Mesenchymal stem cell (in vitro differentiated cells and primary cell): ENCODE measurements around the gene MYO10.
"Not testable (repeated sequence)": the region's sequence is repeated elsewhere in the genome, so short reads cannot be mapped to it uniquely, and the experiment has no call there.

Experiments used
- DNase-seq: peaks from one replicate; pipeline ENCODE4 v3.0.0-alpha.2; 2013
- H2AFZ ChIP-seq: one replicate; pipeline ENCODE4 v1.6.1; 2013; ENCODE audit warnings: low read depth, mild to moderate bottlenecking, control low read depth, inconsistent platforms, low read length, moderate library complexity
- H2AK5ac ChIP-seq: 2 replicates; pipeline ENCODE4 v1.6.1; 2013; ENCODE audit warnings: low read length, moderate library complexity, mild to moderate bottlenecking, inconsistent platforms; ENCODE audit not compliant: severe bottlenecking
- H2BK120ac ChIP-seq: one replicate; pipeline ENCODE4 v1.6.1; 2013; ENCODE audit warnings: low read depth, mild to moderate bottlenecking, inconsistent platforms, low read length, moderate library complexity
- H2BK12ac ChIP-seq, 2 experiments: one replicate each; pipeline ENCODE4 v1.6.1; 2013; ENCODE audit warnings: inconsistent platforms in 2 of 2, low read length in 2 of 2, mild to moderate bottlenecking in 2 of 2, moderate library complexity in 2 of 2, control low read depth in 1 of 2
- H2BK15ac ChIP-seq: one replicate; pipeline ENCODE4 v1.6.1; 2013; ENCODE audit warnings: mild to moderate bottlenecking, low read depth, inconsistent platforms; ENCODE audit not compliant: poor library complexity, severe bottlenecking
- H2BK5ac ChIP-seq: 2 replicates; pipeline ENCODE4 v1.6.1; 2013; ENCODE audit warnings: low read depth, mild to moderate bottlenecking, low read length, control low read depth, inconsistent platforms; ENCODE audit not compliant: poor library complexity, severe bottlenecking
- H3K14ac ChIP-seq, 2 experiments: one replicate each; pipeline ENCODE4 v1.6.1; 2013; ENCODE audit warnings: inconsistent platforms in 2 of 2, low read length in 2 of 2, control low read depth in 1 of 2, mild to moderate bottlenecking in 1 of 2, moderate library complexity in 1 of 2
- H3K18ac ChIP-seq, 2 experiments: one replicate each; pipeline ENCODE4 v1.6.1; 2013; ENCODE audit warnings: inconsistent platforms in 2 of 2, low read length in 2 of 2, control low read depth in 1 of 2, low read depth in 1 of 2, mild to moderate bottlenecking in 1 of 2
- H3K23ac ChIP-seq, 2 experiments: one replicate each; pipeline ENCODE4 v1.6.1; 2013; ENCODE audit warnings: inconsistent platforms in 2 of 2, low read length in 2 of 2, mild to moderate bottlenecking in 2 of 2, moderate library complexity in 2 of 2, control low read depth in 1 of 2
- H3K27ac ChIP-seq: 2 replicates; pipeline ENCODE4 v1.5.1; 2013; ENCODE audit warnings: mild to moderate bottlenecking, moderate library complexity, low read length, control low read depth, inconsistent platforms; ENCODE audit not compliant: poor library complexity, severe bottlenecking
- H3K27me3 ChIP-seq, 2 experiments: 2 replicates each; pipeline versions ENCODE4 v1.6.1 to v1.7.0; 2013; ENCODE audit warnings: low read length in 2 of 2, mild to moderate bottlenecking in 2 of 2, moderate library complexity in 2 of 2, control low read depth in 1 of 2, inconsistent platforms in 1 of 2; ENCODE audit not compliant: control insufficient read depth in 1 of 2, insufficient read depth in 1 of 2
- H3K36me3 ChIP-seq, 2 experiments: 2 replicates each; pipeline versions ENCODE4 v1.6.1 to v1.7.0; 2013; ENCODE audit warnings: low read length in 2 of 2, control low read depth in 1 of 2, inconsistent platforms in 1 of 2, low read depth in 1 of 2, mild to moderate bottlenecking in 1 of 2; ENCODE audit not compliant: insufficient read depth in 2 of 2, control insufficient read depth in 1 of 2
- H3K4ac ChIP-seq, 2 experiments: one replicate each; pipeline ENCODE4 v1.6.1; 2013; ENCODE audit warnings: inconsistent platforms in 2 of 2, low read length in 2 of 2, mild to moderate bottlenecking in 2 of 2, moderate library complexity in 2 of 2, control low read depth in 1 of 2, low read depth in 1 of 2
- H3K4me1 ChIP-seq: 2 replicates; pipeline ENCODE4 v1.6.1; 2013; ENCODE audit warnings: low read depth, low read length, control low read depth; ENCODE audit not compliant: control insufficient read depth, insufficient read depth
- H3K4me2 ChIP-seq: 2 replicates; pipeline ENCODE4 v1.6.1; 2013; ENCODE audit warnings: low read length, mild to moderate bottlenecking, inconsistent platforms; ENCODE audit not compliant: poor library complexity, severe bottlenecking
- H3K4me3 ChIP-seq, 2 experiments: 2 replicates each; pipeline versions ENCODE4 v1.5.1 to v1.7.0; 2013; ENCODE audit warnings: low read length in 2 of 2, mild to moderate bottlenecking in 2 of 2, control low read depth in 1 of 2, low read depth in 1 of 2; ENCODE audit not compliant: insufficient read depth in 1 of 2
- H3K79me1 ChIP-seq: replicated peaks from 2 replicates; pipeline ENCODE4 v1.6.1; 2013; ENCODE audit warnings: mild to moderate bottlenecking, control low read depth, low read length, inconsistent platforms; ENCODE audit not compliant: poor library complexity, severe bottlenecking
- H3K9ac ChIP-seq: 2 replicates; pipeline ENCODE4 v1.7.0; 2013; ENCODE audit warnings: mild to moderate bottlenecking, low read length, moderate library complexity
- H3K9me3 ChIP-seq: 2 replicates; pipeline ENCODE4 v1.7.0; 2013; ENCODE audit warnings: mild to moderate bottlenecking, low read length; ENCODE audit not compliant: control insufficient read depth
- H4K8ac ChIP-seq: one replicate; pipeline ENCODE4 v1.6.1; 2013; ENCODE audit warnings: inconsistent platforms, mild to moderate bottlenecking, low read length, moderate library complexity
- H4K91ac ChIP-seq: one replicate; pipeline ENCODE4 v1.6.1; 2013; ENCODE audit warnings: mild to moderate bottlenecking, low read length, inconsistent platforms
- WGBS: methylation state at CpG from one replicate; pipeline ENCODE4 v1.1.7; 2013; ENCODE audit warnings: mixed read lengths; 5-methylcytosine and 5-hydroxymethylcytosine counted together

The MYO10 gene

DNA sequence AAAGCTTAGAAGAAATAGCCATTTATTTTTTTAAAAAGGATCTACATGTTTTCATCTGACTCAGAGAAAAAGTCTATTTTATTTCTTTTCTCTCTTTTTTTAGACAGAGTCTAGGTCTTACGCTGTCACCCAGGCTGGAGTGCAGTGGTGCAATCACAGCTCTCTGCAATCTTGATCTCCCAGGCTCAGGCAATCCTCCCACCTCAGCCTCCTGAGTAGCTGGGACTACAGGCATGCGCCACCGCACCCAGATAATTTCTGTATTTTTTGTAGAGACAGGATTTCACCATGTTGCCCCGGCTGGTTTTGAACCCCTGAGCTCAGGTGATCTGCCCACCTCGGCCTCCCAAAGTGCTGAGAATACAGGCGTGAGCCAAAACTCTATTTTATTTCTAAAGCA is 178.5 kb downstream of the MYO10 start:
- not testable (repeated sequence) for H3K4me3 ChIP-seq, H2BK120ac ChIP-seq, DNase-seq, H3K4me2 ChIP-seq, H3K4me1 ChIP-seq, H2AK5ac ChIP-seq, H3K9me3 ChIP-seq, H2BK12ac ChIP-seq, H3K27me3 ChIP-seq, H3K23ac ChIP-seq, H3K18ac ChIP-seq, H3K27ac ChIP-seq, H3K79me1 ChIP-seq, H2BK5ac ChIP-seq, H4K8ac ChIP-seq, H3K4ac ChIP-seq, H4K91ac ChIP-seq, H2AFZ ChIP-seq, H3K9ac ChIP-seq, H3K14ac ChIP-seq, H2BK15ac ChIP-seq
- 98% methylated on average over 5 of the region's 6 CpGs for WGBS
- peaks cover 30 to 31% of the 10 kb centered on the region in 2 experiments for H3K36me3 ChIP-seq

DNA sequence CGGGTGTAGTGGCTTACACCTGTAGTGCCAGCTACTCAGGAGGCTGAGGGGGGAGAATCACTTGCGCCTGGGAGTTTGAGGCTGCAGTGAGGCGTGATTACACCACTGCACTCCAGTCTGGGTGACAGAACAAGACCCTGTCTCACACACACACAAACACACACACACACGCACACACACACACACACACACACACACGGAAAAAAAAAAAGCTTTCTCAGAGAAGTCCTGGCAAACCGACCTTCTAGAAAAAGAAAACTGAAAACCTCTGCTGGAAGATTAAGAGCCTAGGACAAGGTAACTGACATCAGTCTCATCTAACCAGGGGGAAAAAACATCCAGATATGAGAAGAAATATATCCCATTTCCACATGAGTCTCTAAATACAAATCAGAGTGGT is 178.9 kb downstream of the MYO10 start:
- H3K4ac ChIP-seq: no peak overlapping the region
- no peak overlapping the region for H4K91ac ChIP-seq
- 71% methylated on average over 5 of the region's 6 CpGs for WGBS
- no peak overlapping the region for H3K27ac ChIP-seq
- DNase-seq: no peak
- no peak overlapping the region for H2BK12ac ChIP-seq
- no peak overlapping the region for H3K9ac ChIP-seq
- H3K14ac ChIP-seq: no peak overlapping the region
- no peak overlapping the region for H2BK15ac ChIP-seq
- no peak overlapping the region for H4K8ac ChIP-seq
- peaks cover 4% of the 10 kb centered on the region for H3K79me1 ChIP-seq
- no peak overlapping the region for H3K18ac ChIP-seq
- H3K4me1 ChIP-seq: no peaks in the 10 kb centered on the region
- H3K4me3 ChIP-seq: no peak overlapping the region
- no peak overlapping the region for H3K4me2 ChIP-seq
- no peak overlapping the region for H2AFZ ChIP-seq
- no peaks in the 10 kb centered on the region for H3K27me3 ChIP-seq
- H2BK5ac ChIP-seq: no peak overlapping the region
- no peak overlapping the region for H3K23ac ChIP-seq
- H2BK120ac ChIP-seq: no peak overlapping the region
- peaks cover 26 to 27% of the 10 kb centered on the region in 2 experiments for H3K36me3 ChIP-seq
- H2AK5ac ChIP-seq: no peak overlapping the region
- no peaks in the 10 kb centered on the region for H3K9me3 ChIP-seq

DNA sequence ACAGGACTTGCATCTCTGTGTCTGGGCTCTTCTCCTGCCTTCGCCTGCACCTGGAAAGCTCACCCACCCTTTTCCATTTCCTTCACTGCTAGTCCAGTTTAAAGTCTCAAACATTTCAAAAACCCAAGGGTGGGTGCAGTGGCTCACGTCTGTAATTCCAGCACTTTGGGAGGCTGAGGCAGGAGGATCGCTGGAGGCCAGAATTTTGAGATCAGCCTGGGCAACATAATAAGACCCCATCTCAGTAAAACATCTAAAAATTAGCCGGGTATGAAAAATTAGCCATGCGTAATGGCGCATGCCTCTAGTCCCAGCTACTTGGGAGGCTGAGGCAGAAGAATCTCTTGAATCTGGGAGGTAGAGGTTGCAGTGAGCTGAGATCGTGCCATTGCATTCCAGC is 179.4 kb downstream of the MYO10 start:
- Histone ChIP-seq H3K4me3 (no peak overlapping the region), H2BK120ac (no peak overlapping the region), H3K27me3 (no peaks in the 10 kb centered on the region), H4K91ac (no peak overlapping the region), H3K79me1 (peaks cover 4% of the 10 kb centered on the region), H2BK5ac (no peak overlapping the region), H2BK15ac (no peak overlapping the region), H3K36me3 (peaks cover 24% of the 10 kb centered on the region in 2 experiments), H3K18ac (no peak overlapping the region), H3K9me3 (no peaks in the 10 kb centered on the region), H2AFZ (no peak overlapping the region), H3K27ac (no peak overlapping the region), H3K4me1 (no peaks in the 10 kb centered on the region), H3K23ac (no peak overlapping the region), H4K8ac (no peak overlapping the region), H3K4me2 (no peak overlapping the region), H3K4ac (no peak overlapping the region), H2BK12ac (no peak overlapping the region), H2AK5ac (no peak overlapping the region), H3K9ac (no peak overlapping the region), H3K14ac (no peak overlapping the region)
- DNase-seq: no peak
- 98% methylated on average over 7 of the region's 7 CpGs for WGBS

DNA sequence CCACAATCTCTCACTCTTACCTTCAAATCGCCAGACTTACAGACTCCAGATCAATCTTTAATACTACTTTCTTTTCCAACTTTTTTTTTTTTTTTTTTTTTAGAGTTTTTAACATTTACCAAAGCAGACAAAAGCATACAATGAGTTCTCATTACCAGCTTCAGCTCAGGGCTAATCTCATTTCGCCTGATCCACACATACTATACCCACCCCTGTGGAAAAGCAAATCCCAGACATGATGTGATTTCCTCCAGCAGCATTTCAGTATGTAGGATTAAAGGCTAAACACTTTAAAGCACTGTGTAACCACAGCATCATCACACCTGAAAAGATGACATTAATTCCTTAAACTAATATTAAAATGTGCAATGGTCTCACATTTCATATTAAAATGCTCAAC is 180.4 kb downstream of the MYO10 start:
- no peak overlapping the region for H2AFZ ChIP-seq

More for the DNA sequence above, 180.4 kb downstream of the MYO10 start:
- no peak overlapping the region for H3K4me2 ChIP-seq
- H2BK120ac ChIP-seq: no peak overlapping the region
- no peak overlapping the region for H3K4ac ChIP-seq
- no peaks in the 10 kb centered on the region for H3K9me3 ChIP-seq
- no peak overlapping the region for H3K4me3 ChIP-seq
- H4K8ac ChIP-seq: no peak overlapping the region
- no peak overlapping the region for H4K91ac ChIP-seq
- no peak overlapping the region for H2BK5ac ChIP-seq
- no peak overlapping the region for H3K23ac ChIP-seq
- peaks cover 4% of the 10 kb centered on the region for H3K79me1 ChIP-seq
- H2BK15ac ChIP-seq: no peak overlapping the region
- H3K4me1 ChIP-seq: no peaks in the 10 kb centered on the region
- WGBS: over 99% methylated on average over 2 of the region's 2 CpGs
- H3K14ac ChIP-seq: no peak overlapping the region
- H3K36me3 ChIP-seq: peaks cover 17 to 19% of the 10 kb centered on the region in 2 experiments
- H3K18ac ChIP-seq: no peak overlapping the region
- no peaks in the 10 kb centered on the region for H3K27me3 ChIP-seq
- no peak for DNase-seq
- no peak overlapping the region for H3K9ac ChIP-seq
- no peak overlapping the region for H2AK5ac ChIP-seq
- no peak overlapping the region for H2BK12ac ChIP-seq
- H3K27ac ChIP-seq: no peak overlapping the region
